Mesenteric fat pad (tissue), 1 donor: ENCODE data around the gene RNF217. TPM values are rescaled to one million over a fixed set of nuclear protein-coding genes. Genes with fewer than 3 reads are reported as not detected.
"Not testable (repeated sequence)": the region's sequence is repeated elsewhere in the genome, so short reads cannot be mapped to it uniquely, and the experiment has no call there.

ENCODE experiments used
- DNase-seq: peaks from one replicate; pipeline ENCODE4 v3.0.0-alpha.2; 2020; ENCODE audit warnings: low spot score
- total RNA-seq: library from RNA; stranded (reverse); fragmentation: NEBNext Ultra II Directional; extraction: Animal tissue kit (Norgen Biotek cat#: 25700); gene quantifications from one replicate; pipeline ENCODE4 v1.2.1, GENCODE V29; 2021
- donor health status: DM: yes; HTN: yes; CAD: no.

RNF217 gene
- total RNA-seq, 1 donor from 2014 or later, result 34.1 TPM

DNA sequence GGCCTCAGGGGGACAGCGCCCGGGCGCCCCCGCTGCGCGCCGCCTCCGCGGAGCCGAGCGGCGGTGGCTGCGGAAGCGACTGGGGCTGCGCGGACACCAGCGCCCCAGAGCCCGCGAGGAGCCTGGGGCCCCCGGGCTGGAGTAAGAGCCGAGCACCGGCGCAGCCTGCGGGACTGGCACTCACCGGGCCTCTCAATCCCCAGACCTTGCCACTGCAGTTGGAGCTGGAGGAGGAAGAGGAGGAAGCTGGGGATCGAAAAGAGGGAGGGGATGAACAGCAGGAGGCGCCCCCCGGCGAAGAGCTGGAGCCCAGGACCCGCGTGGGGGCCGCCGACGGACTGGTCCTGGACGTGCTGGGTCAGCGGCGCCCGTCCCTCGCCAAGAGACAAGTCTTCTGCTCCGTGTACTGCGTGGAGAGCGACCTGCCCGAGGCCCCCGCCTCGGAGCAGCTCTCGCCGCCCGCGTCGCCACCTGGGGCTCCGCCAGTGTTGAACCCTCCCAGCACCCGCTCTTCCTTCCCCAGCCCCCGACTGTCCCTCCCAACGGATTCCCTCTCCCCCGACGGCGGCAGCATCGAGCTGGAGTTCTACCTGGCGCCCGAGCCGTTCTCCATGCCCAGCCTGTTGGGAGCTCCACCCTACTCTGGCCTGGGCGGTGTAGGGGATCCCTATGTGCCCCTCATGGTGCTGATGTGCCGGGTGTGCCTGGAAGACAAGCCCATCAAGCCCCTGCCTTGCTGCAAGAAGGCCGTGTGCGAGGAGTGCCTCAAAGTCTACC lies 590 bp downstream of the RNF217 start:
- no peak for DNase-seq

DNA sequence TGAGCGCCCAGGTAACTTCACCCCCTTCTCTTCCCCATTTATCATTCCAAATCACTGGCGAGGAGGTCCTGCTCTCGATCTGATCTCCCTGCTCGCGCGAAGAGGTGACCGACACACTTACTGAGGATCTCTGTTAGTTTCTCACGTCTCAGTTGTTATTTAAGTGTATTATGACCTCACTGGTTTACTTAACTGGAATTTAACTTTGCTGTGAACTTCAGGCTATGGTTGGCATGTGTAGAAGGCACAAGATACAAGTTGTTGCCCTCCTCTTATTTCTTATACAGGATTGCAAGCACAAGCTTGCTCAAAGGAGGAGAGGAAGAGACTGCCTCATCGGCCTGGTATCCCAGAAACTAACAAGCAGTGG lies 1.2 kb downstream of the RNF217 start:
- no peak for DNase-seq

DNA sequence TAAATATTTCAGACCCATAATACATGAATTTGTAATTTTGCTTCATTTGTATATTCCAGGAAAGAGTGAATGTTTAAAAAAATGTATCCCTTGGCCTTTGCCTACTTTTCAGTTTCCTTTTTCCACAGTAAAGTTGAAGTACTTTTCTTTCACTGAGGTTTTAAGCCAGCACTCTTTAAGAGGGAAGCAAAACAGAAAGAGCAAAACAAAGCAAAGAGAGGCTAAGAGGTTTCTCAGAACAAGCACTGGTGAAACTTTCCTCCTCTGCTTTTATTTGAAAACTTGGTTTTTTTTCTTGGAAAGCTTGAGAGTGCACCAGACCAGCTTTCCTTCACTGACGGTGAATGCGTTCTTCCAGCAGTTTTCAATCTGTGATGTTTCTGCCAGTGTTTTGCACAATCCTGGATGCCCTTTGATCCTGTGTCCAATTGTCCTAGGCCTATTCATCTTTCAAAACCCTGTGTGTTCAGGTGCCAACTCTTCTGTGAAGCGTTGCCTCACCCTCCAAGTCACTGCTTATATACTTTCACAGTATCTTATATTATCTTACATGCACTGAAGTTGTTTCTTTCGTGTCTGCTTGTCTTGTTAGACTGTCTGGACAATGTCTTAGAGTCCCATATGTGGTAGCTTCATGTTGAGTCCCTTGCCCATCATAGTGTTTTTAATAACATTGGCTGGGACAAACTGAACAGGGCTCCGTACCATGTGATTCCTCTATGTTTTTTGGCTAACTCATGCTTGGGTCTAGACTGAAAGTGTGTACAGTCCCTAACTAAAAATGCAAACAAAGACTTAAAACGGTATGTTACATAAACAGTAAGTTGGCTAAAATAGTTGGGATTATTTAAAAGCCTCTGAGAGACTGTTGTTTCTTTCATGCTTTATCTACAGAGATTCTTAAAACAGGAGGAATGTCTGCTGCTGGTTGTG lies 1.9 kb downstream of the RNF217 start:
- no peak for DNase-seq

DNA sequence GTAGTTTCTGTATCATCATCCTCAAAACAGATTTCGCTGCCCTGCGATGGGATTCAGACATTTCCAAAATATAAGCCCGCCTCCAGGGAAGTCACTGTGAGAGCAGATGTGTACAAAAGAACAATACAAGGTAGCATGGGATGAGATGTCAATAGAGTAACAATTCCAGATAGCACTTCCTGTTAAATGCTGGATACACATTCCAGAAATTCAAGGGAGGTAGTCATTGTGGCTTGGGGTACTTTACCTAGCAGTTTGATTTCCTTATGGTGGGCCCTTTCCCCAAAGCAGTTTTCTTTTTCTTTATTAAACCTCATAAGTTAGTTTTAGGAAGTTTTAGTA lies 2.5 kb downstream of the RNF217 start:
- DNase-seq, result no peak

DNA sequence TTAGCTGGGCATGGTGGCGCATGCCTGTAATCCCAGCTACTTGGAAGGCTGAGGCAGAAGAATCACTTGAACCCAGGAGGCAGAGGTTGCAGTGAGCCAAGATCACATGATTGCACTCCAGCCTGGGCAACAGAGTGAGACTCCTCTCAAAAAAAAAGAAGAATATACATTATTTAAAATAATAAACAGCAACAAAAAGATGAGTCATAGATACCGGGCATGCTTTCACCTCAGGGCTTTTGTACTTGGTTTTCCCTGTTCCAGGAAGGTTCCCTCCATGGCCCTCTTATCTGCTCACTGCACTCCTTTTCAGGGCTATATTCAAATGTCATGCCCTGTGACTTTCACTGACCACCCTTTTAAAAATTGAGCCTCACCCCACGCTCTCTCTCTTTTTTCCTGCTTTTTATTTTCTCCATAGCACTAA lies 3.2 kb downstream of the RNF217 start:
- not testable (repeated sequence) for DNase-seq

DNA sequence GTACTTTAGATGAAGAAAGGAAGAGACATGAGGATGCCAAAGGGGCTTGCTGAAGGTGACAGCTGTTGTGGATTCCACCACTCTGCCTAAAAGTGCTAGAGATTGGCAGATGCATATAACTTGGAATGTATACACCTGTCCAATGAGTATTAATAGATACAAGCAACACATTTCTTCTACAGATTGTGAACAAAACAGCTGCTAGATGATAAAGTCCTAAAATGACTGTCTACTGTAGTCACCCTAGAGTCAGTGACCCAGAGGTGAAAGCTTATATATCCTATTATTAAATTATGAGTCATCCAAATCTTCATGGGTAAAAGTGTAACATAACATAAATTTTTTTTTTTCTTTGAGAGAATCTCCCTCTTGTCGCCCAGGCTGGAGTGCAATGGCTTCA lies 5.2 kb downstream of the RNF217 start:
- no peak for DNase-seq

DNA sequence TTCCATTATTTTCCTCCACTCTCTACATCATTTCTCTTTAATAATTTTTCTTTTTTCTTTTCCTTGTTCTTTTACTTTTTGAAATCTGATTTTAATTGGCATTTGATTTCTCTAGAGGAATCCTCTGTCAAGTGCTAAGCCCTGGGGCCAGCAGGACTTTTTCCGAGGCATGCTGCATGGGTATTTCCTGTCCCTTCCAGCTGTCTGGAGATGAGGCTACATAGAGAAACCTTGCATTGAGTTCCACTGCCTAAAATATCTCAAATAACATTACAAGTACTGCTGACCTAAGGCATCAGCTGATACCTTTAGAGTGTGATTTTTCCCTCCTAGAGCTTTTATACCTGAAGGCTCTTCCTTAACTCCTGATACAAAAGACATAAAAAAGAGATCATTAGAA lies 6.2 kb downstream of the RNF217 start:
- no peak for DNase-seq

DNA sequence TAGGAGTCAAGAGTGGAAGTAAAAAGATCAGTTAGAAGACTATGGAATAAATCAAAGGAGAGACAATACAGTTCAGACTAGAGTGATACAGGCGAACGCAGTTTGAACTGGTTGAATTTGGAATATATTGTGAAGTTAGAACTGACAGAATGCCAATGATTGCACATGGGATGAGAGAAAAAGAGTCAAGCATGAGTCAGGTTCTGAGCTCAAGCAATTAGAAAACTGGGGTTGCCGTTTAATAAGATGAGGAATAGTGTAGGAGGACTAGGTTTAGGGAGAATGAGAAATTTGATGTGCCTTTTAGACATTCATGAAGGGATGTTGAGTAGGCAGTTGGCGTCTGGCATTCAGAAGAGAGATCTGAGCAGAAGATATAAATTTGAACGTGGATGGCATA lies 8.0 kb downstream of the RNF217 start:
- DNase-seq, result no peak

DNA sequence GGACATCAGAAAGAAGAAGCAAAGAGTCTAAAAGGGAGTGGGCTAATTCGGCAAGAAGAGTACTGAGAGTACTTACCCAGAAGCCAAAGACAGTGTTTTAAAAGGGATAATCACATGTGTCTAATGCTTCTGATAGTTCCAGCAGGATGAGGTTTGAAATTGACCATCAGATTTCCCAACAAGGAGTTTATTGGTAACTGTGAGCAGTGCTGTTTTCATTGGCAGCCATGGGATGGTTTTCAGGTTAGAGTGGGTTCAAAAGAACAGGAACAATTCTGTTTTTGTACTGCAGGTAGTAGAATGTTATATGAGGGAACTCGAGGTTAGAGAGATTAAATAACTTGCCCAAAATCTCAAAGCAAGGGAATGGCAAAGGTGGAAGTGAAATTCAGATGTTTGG lies 8.5 kb downstream of the RNF217 start:
- no peak for DNase-seq

DNA sequence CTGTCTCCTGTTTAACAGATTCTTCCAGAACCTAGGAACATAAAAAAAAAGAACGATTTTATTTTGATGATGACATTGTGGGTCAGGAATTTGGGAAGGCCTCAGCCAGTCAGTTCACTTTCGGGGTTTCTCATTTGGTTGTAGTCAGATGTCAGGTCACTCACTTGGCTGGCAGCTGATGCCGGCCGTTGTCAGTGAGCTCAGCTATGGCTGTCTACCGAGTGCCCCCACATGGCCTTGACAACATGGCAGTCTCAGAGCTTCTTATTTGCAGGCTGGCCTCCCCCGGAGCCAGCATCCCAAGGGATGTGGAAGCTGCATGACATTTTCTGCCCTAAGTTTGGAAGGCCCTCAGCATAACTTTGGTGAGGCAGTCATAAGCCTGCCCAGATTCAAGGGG lies 11.5 kb downstream of the RNF217 start:
- no peak for DNase-seq

DNA sequence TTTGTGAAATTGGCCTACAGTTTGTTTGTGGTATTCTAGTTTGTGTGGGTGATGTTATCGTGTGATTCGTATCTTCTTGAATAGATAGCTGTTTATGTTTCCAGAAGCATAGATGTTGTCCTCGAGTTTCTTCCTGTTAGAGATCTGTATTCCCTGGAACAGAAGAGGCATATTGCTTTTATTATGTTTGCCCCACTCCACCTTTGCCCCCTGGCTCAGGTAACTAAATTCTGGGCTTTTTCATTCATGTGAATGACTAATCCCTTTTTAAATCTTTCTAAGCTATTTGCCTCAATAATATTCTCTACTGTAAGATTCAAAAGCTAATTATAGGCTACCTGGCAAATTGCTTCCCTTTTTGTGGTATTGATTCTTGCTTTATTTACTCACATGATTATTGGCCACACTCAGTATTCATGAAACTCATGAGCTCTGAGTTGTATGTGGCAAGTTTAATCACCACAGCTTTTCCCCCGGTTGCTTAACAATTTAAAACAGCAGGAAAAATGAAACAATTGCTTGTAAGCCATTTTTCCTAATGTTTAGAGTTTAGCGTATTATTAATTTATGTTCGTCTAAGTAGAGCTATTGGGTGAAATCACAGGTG lies 12.6 kb downstream of the RNF217 start:
- no peak for DNase-seq

DNA sequence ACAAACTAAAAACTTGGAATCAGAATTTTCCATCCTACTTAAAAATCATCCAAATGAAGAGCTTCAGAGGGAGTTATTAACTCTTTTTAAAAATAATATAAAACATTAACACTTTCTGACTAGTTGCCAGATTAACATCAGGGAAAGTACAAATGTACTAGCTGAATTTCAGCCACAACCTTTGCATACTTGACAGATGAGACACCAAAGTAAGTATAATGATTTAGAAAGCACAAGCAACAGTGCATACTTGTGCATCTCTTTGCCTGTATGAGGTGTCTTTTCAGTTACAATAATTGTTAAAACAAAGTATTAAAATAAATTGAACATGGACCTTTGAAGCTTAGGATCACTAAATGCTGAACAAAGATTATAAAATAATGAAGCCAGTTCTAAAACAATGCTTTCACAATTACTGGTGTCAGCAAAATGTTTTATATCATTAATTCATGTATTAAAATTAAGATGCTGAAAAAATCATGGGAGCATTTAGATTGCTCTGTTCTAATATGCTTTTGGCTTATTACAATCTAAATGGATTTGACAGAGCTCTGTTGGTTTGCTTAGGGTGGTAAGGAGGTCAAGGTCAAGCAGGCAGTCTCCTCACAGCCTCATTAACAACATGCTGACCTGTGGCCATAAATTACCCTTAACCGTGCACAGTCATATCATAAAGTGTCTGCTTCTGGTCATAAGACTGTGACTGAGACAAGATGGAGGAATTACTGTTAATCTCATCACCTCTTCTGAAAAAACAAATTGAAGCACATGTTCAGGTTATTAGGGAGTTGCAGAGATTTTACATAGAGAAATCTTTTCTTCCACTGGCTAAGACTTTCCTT lies 15.1 kb downstream of the RNF217 start:
- DNase-seq, result no peak

DNA sequence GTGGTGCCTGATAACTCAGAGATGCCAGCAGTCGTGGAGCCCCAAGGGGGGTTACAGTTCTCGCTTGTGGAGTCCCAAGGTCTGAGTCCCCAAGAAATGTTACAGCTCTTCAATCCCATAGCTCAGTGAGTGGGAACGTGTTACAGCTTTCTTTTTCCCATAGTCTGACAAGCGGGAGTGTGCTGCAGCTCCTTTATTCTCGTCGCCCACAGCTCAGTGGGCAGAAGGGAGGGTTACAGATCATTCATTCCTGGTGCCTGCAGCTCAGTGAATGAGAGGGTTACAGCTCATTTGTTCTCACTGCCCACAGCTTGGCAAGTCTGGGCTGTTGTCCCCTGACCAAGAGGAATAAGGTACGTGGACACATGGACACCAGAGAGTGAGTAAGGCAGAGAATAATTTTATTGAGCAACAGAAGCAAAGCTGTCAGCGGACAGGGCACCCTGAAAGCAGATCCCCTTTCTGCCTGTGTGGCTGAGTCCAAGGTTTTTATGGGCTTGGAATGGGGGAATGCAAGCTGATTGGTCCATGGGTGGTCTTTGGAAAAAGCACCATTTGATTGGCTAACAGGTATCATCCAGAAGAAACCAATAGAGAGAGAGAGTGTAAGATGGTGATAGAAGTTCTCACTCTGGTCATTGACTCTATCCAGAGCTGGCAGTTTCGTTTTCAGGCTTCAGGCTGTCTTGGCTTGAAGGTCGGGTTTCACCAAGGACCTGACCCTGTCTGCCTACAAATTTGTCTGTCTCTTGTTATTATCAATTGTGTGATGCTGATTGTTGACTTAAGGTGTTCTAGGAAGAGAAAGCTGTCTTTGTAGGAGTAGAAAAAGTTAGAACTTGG lies 16.4 kb downstream of the RNF217 start:
- DNase-seq, result no peak

DNA sequence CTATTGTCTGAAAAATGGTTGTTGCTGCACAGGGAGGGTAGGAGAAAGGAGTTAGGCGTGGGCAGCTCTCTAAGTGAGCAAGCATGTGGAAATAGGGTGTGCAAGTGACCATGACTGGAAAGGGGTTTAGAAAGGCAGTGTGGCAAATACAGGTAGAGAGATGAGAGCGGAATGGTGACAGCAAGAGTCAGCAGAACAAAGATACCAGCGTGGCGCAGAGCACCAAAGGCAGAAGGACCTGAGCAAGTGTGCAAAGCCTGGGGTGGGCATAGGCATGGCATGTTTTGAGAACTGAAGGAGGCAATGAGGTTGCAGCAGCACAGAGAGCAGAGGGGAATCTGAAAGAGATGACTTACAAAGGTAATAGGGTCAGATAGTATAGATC lies 17.0 kb downstream of the RNF217 start:
- no peak for DNase-seq

DNA sequence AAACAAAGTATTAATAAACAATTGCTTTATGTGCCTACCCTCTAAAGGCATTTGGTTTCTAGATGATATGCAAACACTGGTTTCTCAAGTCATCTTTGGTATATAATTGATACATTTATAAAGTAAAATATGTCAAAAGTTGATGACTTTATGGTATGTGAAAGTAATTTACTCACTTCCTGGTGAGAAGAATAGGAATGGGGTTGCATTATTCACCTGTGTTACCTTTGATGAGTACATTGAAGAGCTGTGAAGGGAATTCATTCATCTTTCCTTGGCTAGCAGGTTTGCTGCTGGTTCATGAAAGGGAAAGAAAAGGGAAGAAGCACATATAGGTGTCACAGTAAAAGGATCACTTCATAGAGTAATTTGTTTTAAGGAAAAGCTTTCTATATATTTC lies 20.4 kb downstream of the RNF217 start:
- no peak for DNase-seq

DNA sequence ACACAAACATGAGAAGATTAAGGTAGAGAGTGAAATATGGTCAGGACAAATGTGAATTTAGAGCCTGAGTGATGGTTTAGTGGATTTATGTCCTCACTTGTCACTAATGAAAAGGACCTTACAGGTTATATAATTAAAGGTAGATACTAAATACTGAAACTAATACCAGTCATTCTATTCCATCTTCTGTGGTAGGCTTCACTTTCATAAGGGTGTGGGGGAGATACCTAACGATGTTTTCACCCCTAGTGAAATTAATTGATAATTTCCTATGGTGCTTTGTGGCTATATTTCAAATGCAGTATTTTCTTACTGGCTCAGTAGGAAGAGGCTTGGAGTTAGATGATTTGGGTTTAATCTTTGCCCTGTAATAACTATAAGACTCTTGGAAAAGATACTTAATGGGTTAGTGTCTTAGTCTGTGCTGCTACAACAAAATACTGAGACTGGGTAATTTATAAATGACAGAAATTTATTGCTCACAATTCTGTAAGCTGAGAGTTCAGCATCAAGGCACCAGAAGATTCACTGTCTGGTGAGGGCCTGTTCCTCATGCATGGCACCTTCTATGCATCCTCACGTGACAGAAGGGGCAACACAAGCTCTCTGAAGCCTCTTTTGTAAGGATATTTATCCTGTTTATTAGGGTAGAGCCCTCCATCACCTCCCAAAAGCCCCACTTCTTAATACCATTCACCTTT lies 21.3 kb downstream of the RNF217 start:
- no peak for DNase-seq

DNA sequence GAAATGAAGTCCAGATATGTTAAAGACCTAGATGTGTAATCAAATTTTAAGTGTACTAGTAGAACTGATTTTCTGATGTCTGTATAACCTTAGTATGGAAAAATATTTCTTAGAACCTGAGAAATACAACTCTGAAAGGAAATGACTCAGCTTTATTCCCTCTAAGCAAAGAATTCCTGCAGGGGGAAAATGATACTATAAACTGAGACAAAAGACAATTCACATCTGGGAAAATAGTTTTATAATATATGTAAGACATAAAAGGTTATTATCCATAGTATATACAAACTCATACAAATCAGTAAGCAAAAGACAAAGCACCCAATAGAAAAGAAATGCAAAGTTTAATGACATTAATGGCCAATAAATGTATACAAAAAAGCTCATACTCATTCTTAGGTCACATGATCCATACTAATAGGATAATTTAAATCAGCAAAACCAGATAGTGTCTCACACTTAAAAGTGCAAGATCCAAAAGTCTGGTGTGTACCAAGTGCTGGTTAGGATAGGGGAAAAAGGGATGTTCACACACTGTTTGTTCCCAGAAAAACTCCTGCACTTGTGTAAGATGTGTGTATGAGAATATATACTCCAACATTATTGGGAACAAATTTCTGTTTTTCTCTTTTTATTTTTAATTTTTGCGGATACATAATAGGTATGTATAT lies 22.6 kb downstream of the RNF217 start:
- DNase-seq, result no peak

DNA sequence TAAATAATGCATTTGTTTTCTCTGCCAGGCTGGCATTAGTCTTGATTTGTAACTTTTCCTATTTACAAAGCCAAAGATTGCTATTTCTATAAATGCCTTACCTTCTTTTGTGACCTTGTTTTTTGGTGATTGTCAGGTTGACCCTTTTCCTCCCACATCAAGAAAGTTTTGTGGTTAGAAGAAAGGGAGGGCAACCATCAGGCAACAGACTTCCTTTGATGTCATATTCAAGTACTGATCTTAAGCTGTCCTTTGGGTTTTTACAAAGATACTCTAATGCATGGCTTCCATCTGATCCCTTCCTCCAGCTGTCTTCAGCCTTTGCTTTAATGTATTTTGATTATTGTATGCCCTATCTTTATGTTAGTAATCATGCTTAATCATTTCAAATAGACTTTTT lies 23.9 kb downstream of the RNF217 start:
- no peak for DNase-seq

DNA sequence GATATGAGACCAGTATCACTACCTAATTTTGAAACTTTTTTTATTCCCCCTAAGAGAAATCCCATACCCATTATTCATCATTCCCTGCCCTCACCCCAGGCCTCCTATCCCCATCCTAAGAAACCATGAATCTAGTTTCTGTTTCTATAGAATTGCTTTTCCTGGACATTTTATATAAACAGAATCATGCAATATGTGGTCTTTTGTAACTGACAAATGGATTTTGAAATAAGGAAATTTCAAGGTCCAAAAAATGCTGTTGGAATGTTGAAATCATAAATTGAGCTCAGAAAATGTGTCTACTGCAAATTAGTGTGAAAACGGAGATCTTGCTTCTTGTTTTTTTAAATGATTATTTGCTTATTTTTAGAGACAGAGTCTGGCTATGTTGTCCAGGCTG lies 25.1 kb downstream of the RNF217 start:
- DNase-seq, result no peak
